Measurements from ENCODE around the gene YKT6.

- TF ChIP-seq CTCF (IDR thresholded peaks at IDR 0.05) (no peak), POLR2A (IDR thresholded peaks at IDR 0.05) (no peak)
Measured at GRCh38 chr7:44261240-44261639, 60.5 kb downstream of the YKT6 start.

Data from testis (tissue), 2 donors.